Measurements from ENCODE around the gene TMEM35B. TPM values are rescaled to one million over a fixed set of nuclear protein-coding genes. Genes with fewer than 3 reads are reported as not detected.

Gene TMEM35B
- total RNA-seq, 2 experiments from 2014 or later, result 0.85 to 2.3 TPM

GRCh38 chr1:35001743-35002142, 16.6 kb upstream of the TMEM35B start:
- intact Hi-C loops (cut with DNase I, micrococcal nuclease), result no loop called here

GRCh38 chr1:34994878-34995277, 9.7 kb upstream of the TMEM35B start:
- CTCF ChIA-PET, result no interaction called here

More at GRCh38 chr1:35001743-35002142, 16.6 kb upstream of the TMEM35B start:
- Mint-ChIP-seq H3K27me3 (no peaks in the 10 kb centered on the region), H3K27ac (no peak overlapping the region), H3K9me3 (no peaks in the 10 kb centered on the region), H3K4me1 (ENCODE audit: low read depth) (no peaks in the 10 kb centered on the region), H3K4me3 (no peak overlapping the region), H3K36me3 (ENCODE audit: low read depth) (peaks cover 90% of the 10 kb centered on the region)
- ChIA-PET CTCF (no interaction called here), POLR2A (no interaction called here)
- no peak overlapping the region for H3K27ac ChIP-seq (ENCODE audit: low read depth in 1 of 2, low read length in 2 of 2)
- H3K36me3 ChIP-seq (ENCODE audit: insufficient read depth, low read length), result peaks cover 63% of the 10 kb centered on the region
- no peaks in the 10 kb centered on the region for H3K27me3 ChIP-seq (ENCODE audit: control insufficient read depth in 1 of 2, insufficient read depth in 2 of 2, low read length in 2 of 2)
- DNase-seq (no peak), ATAC-seq (ENCODE audit: poor library complexity) (no peak)
- H3K4me1 ChIP-seq (ENCODE audit: insufficient read depth, low read length), result no peaks in the 10 kb centered on the region
- no peak for TF ChIP-seq CTCF (IDR thresholded peaks at IDR 0.05)
- H3K9me3 ChIP-seq (ENCODE audit: control insufficient read depth in 1 of 2, insufficient read depth in 1 of 2, low read length in 2 of 2), result no peaks in the 10 kb centered on the region
- H3K4me3 ChIP-seq (ENCODE audit: low read length), result no peak overlapping the region

GRCh38 chr1:34988581-34988980, 3.4 kb upstream of the TMEM35B start:
- CTCF ChIA-PET, result no interaction called here
- no peak overlapping the region for H3K4me3 Mint-ChIP-seq

More at GRCh38 chr1:34994878-34995277, 9.7 kb upstream of the TMEM35B start:
- H3K4me3 Mint-ChIP-seq, result no peak overlapping the region
- TF ChIP-seq CTCF (IDR thresholded peaks at IDR 0.05), result no peak
- no peaks in the 10 kb centered on the region for H3K9me3 Mint-ChIP-seq
- no peak for DNase-seq
- Histone ChIP-seq H3K27me3 (ENCODE audit: control insufficient read depth in 1 of 2, insufficient read depth in 2 of 2, low read length in 2 of 2) (no peaks in the 10 kb centered on the region), H3K27ac (ENCODE audit: low read depth in 1 of 2, low read length in 2 of 2) (no peak overlapping the region), H3K36me3 (ENCODE audit: insufficient read depth, low read length) (peaks cover 22% of the 10 kb centered on the region), H3K4me3 (ENCODE audit: low read length) (no peak overlapping the region), H3K4me1 (ENCODE audit: insufficient read depth, low read length) (no peaks in the 10 kb centered on the region), H3K9me3 (ENCODE audit: control insufficient read depth in 1 of 2, insufficient read depth in 1 of 2, low read length in 2 of 2) (no peaks in the 10 kb centered on the region)
- H3K27me3 Mint-ChIP-seq, result no peaks in the 10 kb centered on the region
- ATAC-seq (ENCODE audit: poor library complexity), result no peak
- no peak overlapping the region for H3K27ac Mint-ChIP-seq
- peaks cover 39% of the 10 kb centered on the region for H3K36me3 Mint-ChIP-seq (ENCODE audit: low read depth)
- POLR2A ChIA-PET, result no interaction called here
- intact Hi-C loops (cut with DNase I, micrococcal nuclease), result no loop called here
- H3K4me1 Mint-ChIP-seq (ENCODE audit: low read depth), result no peaks in the 10 kb centered on the region

More at GRCh38 chr1:34988581-34988980, 3.4 kb upstream of the TMEM35B start:
- Histone ChIP-seq H3K27ac (ENCODE audit: low read depth in 1 of 2, low read length in 2 of 2) (no peak overlapping the region), H3K36me3 (ENCODE audit: insufficient read depth, low read length) (peaks cover 6% of the 10 kb centered on the region), H3K4me1 (ENCODE audit: insufficient read depth, low read length) (peaks cover 24% of the 10 kb centered on the region), H3K27me3 (ENCODE audit: control insufficient read depth in 1 of 2, insufficient read depth in 2 of 2, low read length in 2 of 2) (no peaks in the 10 kb centered on the region), H3K4me3 (ENCODE audit: low read length) (no peak overlapping the region), H3K9me3 (ENCODE audit: control insufficient read depth in 1 of 2, insufficient read depth in 1 of 2, low read length in 2 of 2) (no peaks in the 10 kb centered on the region)
- H3K36me3 Mint-ChIP-seq (ENCODE audit: low read depth), result peaks cover 33% of the 10 kb centered on the region
- no peak overlapping the region for H3K27ac Mint-ChIP-seq
- no peak for TF ChIP-seq CTCF (IDR thresholded peaks at IDR 0.05)
- POLR2A ChIA-PET, result no interaction called here
- peaks cover 19% of the 10 kb centered on the region for H3K4me1 Mint-ChIP-seq (ENCODE audit: low read depth)
- no peak for DNase-seq
- no peak for ATAC-seq (ENCODE audit: poor library complexity)
- no peaks in the 10 kb centered on the region for H3K27me3 Mint-ChIP-seq
- intact Hi-C loops (cut with DNase I, micrococcal nuclease), result loop anchor here (2.0 to 10.0 kb wide), 3 partner anchors 42 to 186 kb away; partner anchors contain the start of gene ZMYM6 (in 1 of the 2)
- no peaks in the 10 kb centered on the region for H3K9me3 Mint-ChIP-seq
